WERI-Rb-1 (cell line): ENCODE measurements around the gene LRRTM4.

Experiments used
- DNase-seq: peaks from one replicate; pipeline ENCODE4 v3.0.0-alpha.2; 2020
- H3K27ac ChIP-seq: fragments of 250-450 bp; sonication (Bioruptor Pico); 2 replicates; pipeline ENCODE4 v1.5.1; 2020; ENCODE audit warnings: mild to moderate bottlenecking, moderate library complexity
- H3K27me3 ChIP-seq: fragments of 250-450 bp; sonication (Bioruptor Pico); 2 replicates; pipeline ENCODE4 v1.5.1; 2021; ENCODE audit warnings: mild to moderate bottlenecking, low read depth, moderate library complexity; ENCODE audit not compliant: insufficient read depth, severe bottlenecking
- H3K36me3 ChIP-seq: fragments of 250-450 bp; sonication (Bioruptor Pico); 2 replicates; pipeline ENCODE4 v1.5.1; 2020; ENCODE audit warnings: mild to moderate bottlenecking, moderate library complexity
- H3K4me3 ChIP-seq: 2 replicates; pipeline ENCODE4 v1.5.1; 2011; ENCODE audit warnings: low read depth, mild to moderate bottlenecking, control low read depth, low read length
- H3K9me3 ChIP-seq: fragments of 250-450 bp; sonication (Bioruptor Pico); 2 replicates; pipeline ENCODE4 v1.5.1; 2021; ENCODE audit warnings: mild to moderate bottlenecking, moderate library complexity; ENCODE audit not compliant: severe bottlenecking
- CTCF ChIP-seq: IDR thresholded peaks from 2 replicates; pipeline ENCODE4 v1.5.1; 2011; ENCODE audit warnings: low read depth, mild to moderate bottlenecking, control low read depth, inconsistent platforms, low read length

Gene LRRTM4

GRCh38 chr2:76763276-76763675 lies 758.9 kb downstream of the LRRTM4 start:
- no peak for DNase-seq
- H3K36me3 ChIP-seq = no peaks in the 10 kb centered on the region
- no peaks in the 10 kb centered on the region for H3K9me3 ChIP-seq
- H3K4me3 ChIP-seq = no peak overlapping the region
- no peak for TF ChIP-seq CTCF
- H3K27ac ChIP-seq = no peak overlapping the region
- H3K27me3 ChIP-seq = no peaks in the 10 kb centered on the region

GRCh38 chr2:76760367-76760704 lies 761.8 kb downstream of the LRRTM4 start:
- DNase-seq = no peak
- Histone ChIP-seq H3K27me3 (no peaks in the 10 kb centered on the region), H3K27ac (no peak overlapping the region), H3K36me3 (no peaks in the 10 kb centered on the region), H3K4me3 (no peak overlapping the region), H3K9me3 (no peaks in the 10 kb centered on the region)
- no peak for TF ChIP-seq CTCF

GRCh38 chr2:76759634-76760366 lies 762.4 kb downstream of the LRRTM4 start:
- no peak overlapping the region for H3K4me3 ChIP-seq
- H3K36me3 ChIP-seq = no peaks in the 10 kb centered on the region
- H3K9me3 ChIP-seq = no peaks in the 10 kb centered on the region
- no peak for DNase-seq
- TF ChIP-seq CTCF = no peak
- no peaks in the 10 kb centered on the region for H3K27me3 ChIP-seq
- peak overlapping the region; percentile 35 for H3K27ac ChIP-seq

- Histone ChIP-seq H3K36me3 (no peaks in the 10 kb centered on the region), H3K9me3 (no peaks in the 10 kb centered on the region), H3K27me3 (no peaks in the 10 kb centered on the region), H3K27ac (no peak overlapping the region), H3K4me3 (no peak overlapping the region)
- no peak for TF ChIP-seq CTCF
- no peak for DNase-seq
Measured at GRCh38 chr2:76752506-76752905, 769.7 kb downstream of the LRRTM4 start.

GRCh38 chr2:76749858-76750257 lies 772.3 kb downstream of the LRRTM4 start:
- no peak overlapping the region for H3K4me3 ChIP-seq
- no peak overlapping the region for H3K27ac ChIP-seq
- DNase-seq = no peak
- H3K9me3 ChIP-seq = no peaks in the 10 kb centered on the region
- TF ChIP-seq CTCF = no peak
- H3K27me3 ChIP-seq = no peaks in the 10 kb centered on the region
- no peaks in the 10 kb centered on the region for H3K36me3 ChIP-seq
